Subcutaneous abdominal adipose tissue (tissue), 5 donors: ENCODE measurements around the gene SLC6A2.

ENCODE experiments used
- H3K27ac ChIP-seq: one replicate; pipeline ENCODE4 v1.7.0; 2013; ENCODE audit warnings: low read depth, mild to moderate bottlenecking, inconsistent platforms, low read length, moderate library complexity
- H3K27me3 ChIP-seq, 5 donors: one replicate each; pipeline ENCODE4 v1.7.0; 2013; ENCODE audit warnings: low read length in 5 of 5, inconsistent platforms in 1 of 5; ENCODE audit not compliant: control insufficient read depth in 5 of 5, insufficient read depth in 4 of 5
- H3K36me3 ChIP-seq, 5 donors: one replicate each; pipeline ENCODE4 v1.7.0; 2013; ENCODE audit warnings: low read length in 5 of 5; ENCODE audit not compliant: control insufficient read depth in 5 of 5, insufficient read depth in 5 of 5
- H3K4me1 ChIP-seq, 5 donors: one replicate each; pipeline ENCODE4 v1.7.0; 2013; ENCODE audit warnings: low read length in 5 of 5, mild to moderate bottlenecking in 3 of 5, moderate library complexity in 1 of 5; ENCODE audit not compliant: control insufficient read depth in 5 of 5, insufficient read depth in 5 of 5
- H3K4me3 ChIP-seq, 5 donors: one replicate each; pipeline ENCODE4 v1.7.0; 2013; ENCODE audit warnings: low read length in 5 of 5, low read depth in 1 of 5
- H3K9ac ChIP-seq, 5 donors: one replicate each; pipeline ENCODE4 v1.7.0; 2013; ENCODE audit warnings: low read length in 5 of 5, mild to moderate bottlenecking in 4 of 5, moderate library complexity in 3 of 5
- H3K9me3 ChIP-seq, 5 donors: one replicate each; pipeline ENCODE4 v1.7.0; 2013; ENCODE audit warnings: low read length in 5 of 5; ENCODE audit not compliant: control insufficient read depth in 5 of 5
- donor health status: healthy.
- donor health status: healthy.
- donor health status: healthy.
- donor health status: healthy.
- donor health status: healthy.

Gene SLC6A2

DNA sequence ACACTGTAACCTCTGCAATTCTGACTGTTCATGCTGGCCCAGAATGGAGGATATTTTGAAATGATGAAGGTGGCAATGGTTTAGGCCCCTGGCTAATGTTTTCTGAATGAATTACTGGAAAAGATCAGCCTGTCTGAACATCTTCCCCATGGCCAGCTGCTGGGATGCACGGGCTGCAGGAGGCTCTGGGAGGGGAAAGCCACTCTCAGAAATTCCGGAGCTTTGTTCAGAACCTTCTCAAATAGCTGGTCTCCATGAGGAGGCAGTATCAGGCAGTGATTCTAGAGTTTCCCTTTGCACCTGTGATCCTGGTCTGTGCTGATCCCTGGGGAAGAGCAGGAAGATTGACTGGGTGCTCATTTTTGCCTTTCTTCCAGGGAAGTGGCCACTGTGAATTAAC is 5.0 kb downstream of the SLC6A2 start:
- Histone ChIP-seq H3K4me3 (no peak overlapping the region), H3K9me3 (peaks cover 0 to 6% (median 0%) of the 10 kb centered on the region in 5 donors), H3K4me1 (peaks cover 8 to 26% (median 22%) of the 10 kb centered on the region in 5 donors), H3K36me3 (no peaks in the 10 kb centered on the region), H3K27me3 (peaks cover 7 to 20% (median 14%) of the 10 kb centered on the region in 5 donors), H3K9ac (no peak overlapping the region), H3K27ac (no peak overlapping the region)

DNA sequence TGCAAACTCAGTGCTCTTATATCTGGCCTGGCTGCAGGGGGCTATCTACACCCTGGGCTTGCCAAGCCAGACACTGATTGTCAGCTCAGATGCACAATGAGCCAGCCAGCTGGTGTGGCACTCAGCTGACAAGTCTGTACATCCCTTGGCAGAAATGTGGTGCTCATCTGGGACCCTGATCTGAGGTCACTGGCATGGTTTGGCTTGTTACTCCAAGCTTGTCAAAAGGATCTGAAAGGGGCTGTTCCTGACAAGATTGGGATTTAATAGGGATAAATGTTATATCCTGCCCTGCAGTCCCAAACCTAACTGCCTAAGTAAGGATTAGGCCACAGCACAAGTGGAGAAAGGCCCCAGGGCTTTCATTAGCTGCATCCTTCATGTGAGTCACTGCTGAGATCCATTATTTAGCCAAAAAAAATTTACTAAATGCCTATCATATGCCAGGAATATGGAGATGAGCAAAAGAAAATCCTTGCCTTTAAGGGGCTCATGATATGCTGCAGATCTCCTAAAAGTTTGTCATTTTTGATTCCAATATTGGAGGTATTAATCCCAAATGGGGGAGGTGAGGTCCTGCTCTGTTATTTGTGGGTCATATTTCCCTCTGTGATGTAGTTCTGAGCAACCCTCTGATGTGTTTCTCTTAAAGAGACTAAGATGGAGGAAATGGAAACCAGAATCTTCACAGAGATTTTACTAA is 6.3 kb downstream of the SLC6A2 start:
- Histone ChIP-seq H3K9ac (no peak overlapping the region), H3K27me3 (peaks cover 0 to 8% (median 4%) of the 10 kb centered on the region in 5 donors), H3K9me3 (peaks cover 0 to 6% (median 0%) of the 10 kb centered on the region in 5 donors), H3K27ac (peak overlapping the region; percentile 45), H3K36me3 (no peaks in the 10 kb centered on the region), H3K4me3 (no peak overlapping the region), H3K4me1 (peaks cover 0 to 22% (median 10%) of the 10 kb centered on the region in 5 donors)

DNA sequence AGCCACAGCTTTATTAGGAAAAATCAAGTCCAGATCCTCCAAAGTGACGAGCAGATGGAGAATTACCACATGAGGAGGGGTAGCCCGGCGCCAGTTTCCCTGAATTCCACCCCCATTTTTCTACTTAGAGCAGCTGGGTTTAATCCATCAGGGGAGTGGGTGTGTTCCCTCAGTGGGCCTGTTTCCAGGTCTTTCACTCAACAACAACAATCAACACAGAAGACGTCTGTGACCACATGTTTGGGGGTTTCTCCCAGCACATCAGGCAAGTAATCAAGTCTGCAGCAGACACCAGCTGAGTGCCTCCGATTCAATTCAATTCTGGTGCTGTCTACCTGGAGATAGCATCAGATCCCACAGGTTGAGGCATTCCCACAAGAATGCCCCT is 6.8 kb downstream of the SLC6A2 start:
- no peak overlapping the region for H3K9ac ChIP-seq
- H3K27ac ChIP-seq = peak overlapping the region; percentile 45
- peaks cover 0 to 6% (median under 1%) of the 10 kb centered on the region in 5 donors for H3K27me3 ChIP-seq
- no peaks in the 10 kb centered on the region for H3K36me3 ChIP-seq
- peaks cover 0 to 23% (median 15%) of the 10 kb centered on the region in 5 donors for H3K4me1 ChIP-seq
- H3K4me3 ChIP-seq = no peak overlapping the region
- H3K9me3 ChIP-seq = peaks cover 0 to 6% (median 0%) of the 10 kb centered on the region in 5 donors

- Histone ChIP-seq H3K27ac (peak overlapping the region; percentile 45), H3K4me3 (no peak overlapping the region), H3K27me3 (peaks cover 0 to 6% (median 0%) of the 10 kb centered on the region in 5 donors), H3K36me3 (no peaks in the 10 kb centered on the region), H3K4me1 (peaks cover 0 to 28% (median 16%) of the 10 kb centered on the region in 5 donors), H3K9me3 (peaks cover 0 to 6% (median 0%) of the 10 kb centered on the region in 5 donors), H3K9ac (no peak overlapping the region)
These were observed 7.4 kb downstream of the SLC6A2 start for GRCh38 chr16:55663225-55663624.

DNA sequence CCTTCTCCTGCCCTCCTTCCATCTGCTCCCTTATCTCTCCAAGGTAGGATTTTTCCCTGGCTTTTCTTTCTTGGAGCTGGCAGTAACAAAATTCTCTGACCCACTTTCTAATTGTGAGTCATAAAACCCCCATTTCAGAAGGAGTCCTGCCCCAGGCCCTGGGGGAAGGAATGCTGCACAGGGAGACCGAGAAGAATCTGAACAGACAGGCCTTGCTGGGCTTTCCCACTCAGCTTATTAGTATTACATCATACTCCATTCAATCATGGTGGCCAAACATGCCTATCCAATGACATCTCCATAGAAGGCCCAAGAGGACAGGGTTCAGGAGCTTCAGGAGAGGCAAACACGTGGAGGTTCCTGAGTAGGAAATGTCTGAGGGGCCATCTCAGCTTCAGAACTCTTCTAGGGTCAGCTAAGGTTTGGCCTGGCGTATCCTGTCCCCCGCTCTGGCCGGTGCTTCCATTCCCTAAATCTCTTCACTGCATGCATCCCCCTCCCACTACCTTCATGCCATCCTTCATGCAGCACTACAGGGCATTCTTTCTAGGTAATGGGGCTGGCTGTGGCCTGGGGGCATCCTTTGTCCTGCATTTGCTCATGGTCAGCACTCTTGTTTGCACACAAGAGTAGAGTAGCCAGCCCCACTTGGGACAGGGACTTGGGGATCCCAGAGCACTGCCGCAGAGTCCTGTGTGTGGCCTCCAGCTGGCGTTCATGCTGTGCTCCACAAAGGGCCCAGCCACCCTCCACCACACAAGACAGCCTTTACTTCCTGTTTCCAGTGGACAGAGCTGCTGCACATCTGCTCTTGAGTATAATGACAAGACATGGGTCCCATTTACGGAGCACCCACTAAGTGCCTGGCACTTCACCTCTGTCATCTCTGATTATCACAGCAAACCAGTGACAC is 8.2 kb downstream of the SLC6A2 start:
- no peaks in the 10 kb centered on the region for H3K36me3 ChIP-seq
- H3K9me3 ChIP-seq = peaks cover 0 to 6% (median 0%) of the 10 kb centered on the region in 5 donors
- H3K4me3 ChIP-seq = no peak overlapping the region
- peaks cover 0 to 4% (median 0%) of the 10 kb centered on the region in 5 donors for H3K27me3 ChIP-seq
- no peak overlapping the region for H3K9ac ChIP-seq
- H3K4me1 ChIP-seq = peaks cover 0 to 36% (median 23%) of the 10 kb centered on the region in 5 donors
- H3K27ac ChIP-seq = peak overlapping the region; percentile 45

DNA sequence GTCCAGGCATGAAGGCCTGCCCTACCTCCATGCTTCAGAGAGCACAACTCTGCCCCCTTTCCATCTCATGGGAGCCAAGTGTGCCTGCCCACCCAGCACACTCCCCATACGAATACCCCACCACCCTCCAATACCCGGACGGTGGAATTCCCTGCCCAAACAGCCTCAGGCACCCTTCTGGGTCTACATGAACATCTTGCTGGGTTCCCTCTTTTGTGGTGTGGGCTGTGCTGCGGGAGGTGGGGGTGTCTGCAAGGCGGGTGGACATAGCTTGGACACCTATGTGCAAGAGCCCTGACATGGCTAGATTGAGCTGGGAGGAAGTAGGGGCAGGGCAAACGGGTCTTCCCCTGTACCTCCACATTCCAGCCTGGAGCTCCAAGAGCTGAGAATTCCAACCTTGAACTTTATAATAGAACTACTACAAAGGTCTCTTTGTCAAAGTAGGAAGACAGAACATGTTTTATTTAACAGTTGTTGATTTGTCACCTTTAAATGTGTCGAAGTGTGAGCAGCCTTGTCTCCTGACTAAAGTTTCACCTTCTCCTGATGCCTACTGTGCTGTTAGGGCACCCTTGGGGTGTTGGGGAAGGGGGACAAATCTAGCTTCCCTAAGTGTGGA is 9.1 kb downstream of the SLC6A2 start:
- H3K9me3 ChIP-seq = peaks cover 0 to 6% (median 0%) of the 10 kb centered on the region in 5 donors
- no peak overlapping the region for H3K4me3 ChIP-seq
- peaks cover 0 to 4% (median 0%) of the 10 kb centered on the region in 5 donors for H3K27me3 ChIP-seq
- no peaks in the 10 kb centered on the region for H3K36me3 ChIP-seq
- no peak overlapping the region for H3K27ac ChIP-seq
- no peak overlapping the region for H3K9ac ChIP-seq
- peaks cover 0 to 40% (median 23%) of the 10 kb centered on the region in 5 donors for H3K4me1 ChIP-seq

DNA sequence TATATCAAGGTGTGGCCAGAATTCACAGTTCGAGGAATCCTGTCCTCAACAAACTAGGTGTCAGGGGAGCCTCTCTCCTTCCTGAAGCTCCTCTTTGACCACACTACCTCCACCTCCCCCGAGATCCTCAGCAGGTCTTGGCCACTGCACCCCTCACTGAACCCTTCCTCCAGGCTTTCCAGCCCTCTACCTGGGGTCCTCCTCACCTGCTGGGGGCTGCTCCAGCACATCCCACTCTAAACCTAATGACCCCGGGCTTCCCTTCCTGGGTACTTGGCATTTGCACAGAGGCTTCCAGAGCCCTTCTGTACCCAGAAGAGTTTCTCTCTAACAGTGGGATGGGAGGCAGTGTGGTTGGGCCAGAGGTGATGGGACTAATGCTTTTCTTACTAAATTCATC is 9.7 kb downstream of the SLC6A2 start:
- Histone ChIP-seq H3K9ac (no peak overlapping the region), H3K9me3 (peaks cover 0 to 6% (median 0%) of the 10 kb centered on the region in 5 donors), H3K4me3 (no peak overlapping the region), H3K27me3 (peaks cover 0 to 4% (median 0%) of the 10 kb centered on the region in 5 donors), H3K27ac (no peak overlapping the region), H3K36me3 (no peaks in the 10 kb centered on the region), H3K4me1 (peaks cover 0 to 40% (median 23%) of the 10 kb centered on the region in 5 donors)

- Histone ChIP-seq H3K9me3 (peaks cover 0 to 6% (median 0%) of the 10 kb centered on the region in 5 donors), H3K9ac (no peak overlapping the region), H3K27ac (no peak overlapping the region), H3K4me1 (peaks cover 0 to 40% (median 23%) of the 10 kb centered on the region in 5 donors), H3K4me3 (no peak overlapping the region), H3K27me3 (peaks cover 0 to 4% (median 0%) of the 10 kb centered on the region in 5 donors), H3K36me3 (no peaks in the 10 kb centered on the region)
These were observed 10.2 kb downstream of the SLC6A2 start for GRCh38 chr16:55666012-55666411.

DNA sequence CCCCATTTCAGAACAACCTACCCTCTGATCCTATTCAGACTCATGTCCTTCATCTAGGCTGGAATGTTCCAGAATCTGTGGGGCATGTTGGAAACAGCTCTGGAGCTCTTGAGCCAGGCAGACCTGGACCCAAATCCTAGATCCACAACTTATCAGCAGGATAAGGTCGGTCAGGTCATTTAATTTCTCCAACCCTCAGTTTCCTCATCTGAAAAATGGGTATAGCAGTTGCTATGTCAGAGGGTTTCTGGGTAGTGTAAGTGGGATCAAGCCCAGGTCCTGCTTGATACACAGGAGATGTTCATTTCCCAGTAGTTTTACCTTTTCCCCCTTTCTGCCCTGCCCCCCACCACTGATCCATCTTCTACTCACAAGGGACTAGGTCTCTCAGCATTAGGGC is 12.0 kb downstream of the SLC6A2 start:
- Histone ChIP-seq H3K4me3 (no peak overlapping the region), H3K27me3 (peaks cover 0 to 4% (median 0%) of the 10 kb centered on the region in 5 donors), H3K27ac (peak overlapping the region; percentile 67), H3K9me3 (peaks cover 0 to 6% (median 0%) of the 10 kb centered on the region in 5 donors), H3K9ac (no peak overlapping the region), H3K36me3 (no peaks in the 10 kb centered on the region), H3K4me1 (peaks cover 8 to 42% (median 28%) of the 10 kb centered on the region in 5 donors)
